DOHH2 (cell line): ENCODE results near the gene CASP8.

ENCODE experiments used
- CTCF ChIP-seq: fragments of 200-600 bp; sonication (generic); IDR thresholded peaks from one replicate; pipeline ENCODE4 v1.5.1; 2014; ENCODE audit warnings: antibody characterized with exemption, mild to moderate bottlenecking, low read depth, low read length; ENCODE audit not compliant: poor library complexity, severe bottlenecking
- EZH2phosphoT487 ChIP-seq: fragments of 200-600 bp; sonication (generic); IDR thresholded peaks from 2 replicates; pipeline ENCODE4 v1.6.1; 2017; ENCODE audit warnings: borderline replicate concordance, mild to moderate bottlenecking, antibody characterized with exemption, low read length, moderate library complexity, mixed read lengths

GRCh38 chr2:201267278-201268030 is 7.1 kb downstream of the CASP8 start:
- TF ChIP-seq CTCF (no peak), EZH2phosphoT487 (no peak)
